Stimulated activated CD4-positive, alpha-beta T cell treated with anti-CD3 and anti-CD28 coated beads, Interleukin-12 subunit alpha, Interleukin-12 subunit beta, amount 100 ng/mL, for 4 hours (primary cell): ENCODE measurements around the gene HOXC11.

Experiments
- DNase-seq: peaks from one replicate; pipeline ENCODE4 v3.0.0-alpha.2; 2020

Gene HOXC11

GRCh38 chr12:53944209-53944608, 28.7 kb upstream of the HOXC11 start:
- DNase-seq = no peak

- DNase-seq = no peak
Measured at GRCh38 chr12:53944907-53945847, 27.7 kb upstream of the HOXC11 start.

GRCh38 chr12:53947743-53948142, 25.2 kb upstream of the HOXC11 start:
- no peak for DNase-seq

GRCh38 chr12:53948650-53949593, 24.0 kb upstream of the HOXC11 start:
- DNase-seq = no peak

GRCh38 chr12:53949631-53950436, 23.1 kb upstream of the HOXC11 start:
- DNase-seq = no peak

GRCh38 chr12:53950437-53950773, 22.5 kb upstream of the HOXC11 start:
- DNase-seq = no peak

GRCh38 chr12:53950789-53951576, 21.9 kb upstream of the HOXC11 start:
- DNase-seq = no peak

GRCh38 chr12:53951577-53952334, 21.2 kb upstream of the HOXC11 start:
- no peak for DNase-seq

GRCh38 chr12:53952335-53952694, 20.6 kb upstream of the HOXC11 start:
- DNase-seq = no peak

GRCh38 chr12:53952871-53953734, 19.8 kb upstream of the HOXC11 start:
- no peak for DNase-seq

GRCh38 chr12:53953831-53954693, 18.9 kb upstream of the HOXC11 start:
- DNase-seq = no peak

GRCh38 chr12:53954694-53955035, 18.3 kb upstream of the HOXC11 start, which contains the start of gene HOXC12:
TSS of gene HOXC12 (plus strand) at chr12:53954903. CDS start at chr12:53954930, 27 bp downstream.
- DNase-seq = no peak

- DNase-seq = no peak
Measured at GRCh38 chr12:53955036-53955775, 17.7 kb upstream of the HOXC11 start.

GRCh38 chr12:53955776-53956250, 17.1 kb upstream of the HOXC11 start:
- DNase-seq = no peak

- no peak for DNase-seq
Measured at GRCh38 chr12:53956251-53956887, 16.6 kb upstream of the HOXC11 start.

- no peak for DNase-seq
Measured at GRCh38 chr12:53956914-53957536, 15.9 kb upstream of the HOXC11 start.

GRCh38 chr12:53958128-53958527, 14.8 kb upstream of the HOXC11 start:
- no peak for DNase-seq
